ENCODE data around the gene CLTRN. TPM values are rescaled to one million over a fixed set of nuclear protein-coding genes. Genes with fewer than 3 reads are reported as not detected.

CLTRN gene
- total and polyA plus RNA-seq, 2 of the 8 experiments (the other 6 are each of a cell fraction or from before 2014, with no cell fraction given) = 1.2 to 1.3 TPM

GRCh38 chrX:15676886-15677285 lies 12.3 kb upstream of the CLTRN start:
- Histone ChIP-seq H3K27ac (ENCODE audit: low read depth, low read length) (no peak overlapping the region), H2BK12ac (ENCODE audit: low read depth, low read length) (no peak overlapping the region), H4K5ac (ENCODE audit: insufficient read length, low read depth, low read length) (no peak overlapping the region), H3K18ac (ENCODE audit: extremely low read depth, low read length) (no peak overlapping the region), H2BK5ac (ENCODE audit: low read depth, low read length) (no peak overlapping the region), H3K56ac (replicated peaks; ENCODE audit: insufficient read length, low read depth, low read length) (no peak overlapping the region), H3K9ac (replicated peaks in 1 of 4; ENCODE audit: extremely low read depth in 1 of 4, low read depth in 3 of 4, low read length in 3 of 4) (no peak overlapping the region; a peak in 1 of 7 replicates), H3K36me3 (ENCODE audit: control insufficient read depth in 2 of 4, insufficient read depth in 4 of 4, low read length in 3 of 4) (peaks cover 0 to 10% (median 3%) of the 10 kb centered on the region in 4 experiments; a peak in 2 of 8 replicates), H4K20me1 (replicated peaks in 1 of 2; ENCODE audit: control insufficient read depth in 1 of 2, insufficient read depth in 2 of 2, low read length in 2 of 2) (peaks cover 0 to 3% of the 10 kb centered on the region in 2 experiments), H3K23me2 (ENCODE audit: low read depth, low read length) (no peaks in the 10 kb centered on the region; the same call in 1 of the 2 replicates), H3K4me3 (ENCODE audit: extremely low read depth in 1 of 4, insufficient read depth in 2 of 4, low read depth in 3 of 4, low read length in 4 of 4) (peak overlapping the region; percentile 2 to 90 (median 81); a peak in 5 of 8 replicates), H3K79me1 (ENCODE audit: low read depth, low read length) (no peaks in the 10 kb centered on the region; the same call in 1 of the 2 replicates), H3K9me3 (ENCODE audit: insufficient read depth in 2 of 2, low read depth in 1 of 2, low read length in 1 of 2) (no peaks in the 10 kb centered on the region), H2AFZ (ENCODE audit: low read length) (no peak overlapping the region), H3K4me2 (ENCODE audit: insufficient read depth in 1 of 2, low read depth in 2 of 2, low read length in 2 of 2) (peak overlapping the region; percentile 80 to 89), H3K14ac (ENCODE audit: insufficient read length) (no peak overlapping the region), H3K27me3 (replicated peaks in 1 of 4; ENCODE audit: control insufficient read depth in 3 of 4, extremely low read depth in 1 of 4, insufficient read depth in 3 of 4, low read length in 3 of 4) (no peaks in the 10 kb centered on the region), H3K4me1 (replicated peaks in 1 of 4; ENCODE audit: control insufficient read depth in 3 of 4, insufficient read depth in 4 of 4, low read length in 3 of 4) (peaks cover 0 to 4% (median 0%) of the 10 kb centered on the region in 4 experiments; a peak in 3 of 7 replicates), H4K8ac (ENCODE audit: extremely low read depth, insufficient read depth, low read length) (no peak overlapping the region), H2AK5ac (ENCODE audit: low read depth, low read length) (no peak overlapping the region), H2BK20ac (ENCODE audit: low read length) (no peak overlapping the region), H3K4ac (replicated peaks; ENCODE audit: insufficient read length, low read depth, low read length) (no peak overlapping the region), H4K91ac (replicated peaks; ENCODE audit: insufficient read length, low read length) (no peak overlapping the region), H2BK120ac (replicated peaks; ENCODE audit: low read depth, low read length) (no peak overlapping the region), H3K23ac (ENCODE audit: insufficient read length) (no peak overlapping the region), H3K79me2 (ENCODE audit: control insufficient read depth in 1 of 2, insufficient read depth in 2 of 2, low read length in 2 of 2) (peaks cover 12 to 59% of the 10 kb centered on the region in 2 experiments), H2BK15ac (ENCODE audit: low read length) (no peak overlapping the region)
- TF ChIP-seq BRCA1 (IDR thresholded peaks at IDR 0.05; ENCODE audit: low read depth, low read length) (no peak), MAFK (IDR thresholded peaks at IDR 0.05; ENCODE audit: low read depth, low read length) (no peak), JUN (IDR thresholded peaks at IDR 0.05; ENCODE audit: low read depth, low read length) (no peak), CHD2 (IDR thresholded peaks at IDR 0.05; ENCODE audit: low read length) (no peak), CEBPB (IDR thresholded peaks at IDR 0.05; ENCODE audit: low read depth, low read length) (no peak), POU5F1 (IDR thresholded peaks at IDR 0.05; ENCODE audit: low read depth, low read length) (no peak), EGR1 (IDR thresholded peaks at IDR 0.05; ENCODE audit: borderline replicate concordance, low read depth, low read length) (no peak), POLR2A (IDR thresholded peaks at IDR 0.05; ENCODE audit: control extremely low read depth in 1 of 2, low read depth in 2 of 2, low read length in 2 of 2) (no peak), TAF7 (optimal IDR thresholded peaks at IDR 0.05; ENCODE audit: borderline replicate concordance, low read depth, low read length) (no peak)
- CTCF ChIA-PET (ENCODE audit: partially characterized antibody) = interaction anchor here (0.8 kb wide), 1 partner anchor 211 kb away, joined by 3 read pairs; no protein-coding TSS in a partner anchor
- POLR2A ChIA-PET (ENCODE audit: partially characterized antibody) = interaction anchor here (1.4 kb wide), 1 partner anchor 9 kb away, joined by 5 read pairs; no protein-coding TSS in a partner anchor
- FAIRE-seq = no peak
- no peak for DNase-seq (ENCODE audit: low read depth in 1 of 2, low spot score in 2 of 2)
- 90% methylated on average over 2 of the region's 2 CpGs; no CpG with 5 or more reads in 1 of the 2 experiments for WGBS, 2 experiments (ENCODE audit: extremely low coverage in 1 of 2, insufficient coverage in 1 of 2, insufficient read length in 1 of 2, insufficient replicate concordance in 2 of 2, low coverage in 1 of 2, low lambda C conversion rate in 2 of 2, missing lambda C conversion rate in 1 of 2)
